Measurements from ENCODE around the gene ERCC2.

Gene ERCC2

GRCh38 chr19:45352471-45352870 is 17.9 kb downstream of the ERCC2 start:
- no peak overlapping the region for H3K4me2 ChIP-seq (ENCODE audit: low read depth, low read length, poor library complexity, severe bottlenecking)
- no peaks in the 10 kb centered on the region for H3K9me3 ChIP-seq (ENCODE audit: insufficient read depth, low read depth, low read length)
- H3K4me1 ChIP-seq (ENCODE audit: insufficient read depth, low read length, poor library complexity, severe bottlenecking) = no peaks in the 10 kb centered on the region
- no peaks in the 10 kb centered on the region for H3K79me2 ChIP-seq (ENCODE audit: insufficient read depth, low read length)
- H3K9ac ChIP-seq (ENCODE audit: low read depth, low read length, poor library complexity, severe bottlenecking) = no peak overlapping the region
- no peaks in the 10 kb centered on the region for H3F3A ChIP-seq (ENCODE audit: low read depth)
- peaks cover 6% of the 10 kb centered on the region; the same call in 1 of the 2 replicates for H3K36me3 ChIP-seq (ENCODE audit: insufficient read depth, low read length)
- TF ChIP-seq EZH2phosphoT487 (IDR thresholded peaks at IDR 0.05; ENCODE audit: borderline replicate concordance) = no peak
- TF ChIP-seq CTCF (conservative IDR thresholded peaks at IDR 0.05; ENCODE audit: low read length) = no peak
- H3K4me3 ChIP-seq (ENCODE audit: low read length, poor library complexity, severe bottlenecking) = no peak overlapping the region
- H2AFZ ChIP-seq (ENCODE audit: low read length) = no peak overlapping the region
- H4K20me1 ChIP-seq (ENCODE audit: insufficient read depth, low read length, poor library complexity, severe bottlenecking) = no peaks in the 10 kb centered on the region
- no peaks in the 10 kb centered on the region for H3K27me3 ChIP-seq (ENCODE audit: insufficient read depth, low read length, poor library complexity, severe bottlenecking)
- H3K9me2 ChIP-seq (replicated peaks; ENCODE audit: low read depth, low read length) = no peaks in the 10 kb centered on the region

- no peaks in the 10 kb centered on the region for H3K9me2 ChIP-seq (replicated peaks; ENCODE audit: low read depth, low read length)
These were observed 18.3 kb downstream of the ERCC2 start for GRCh38 chr19:45352062-45352461.

GRCh38 chr19:45351401-45351952 is 18.9 kb downstream of the ERCC2 start:
- Histone ChIP-seq H3K4me1 (ENCODE audit: insufficient read depth, low read length, poor library complexity, severe bottlenecking) (no peaks in the 10 kb centered on the region), H3K36me3 (ENCODE audit: insufficient read depth, low read length) (peaks cover 3% of the 10 kb centered on the region; the same call in 1 of the 2 replicates), H2AFZ (ENCODE audit: low read length) (no peak overlapping the region), H3K4me3 (ENCODE audit: low read length, poor library complexity, severe bottlenecking) (no peak overlapping the region), H3F3A (ENCODE audit: low read depth) (no peaks in the 10 kb centered on the region), H4K20me1 (ENCODE audit: insufficient read depth, low read length, poor library complexity, severe bottlenecking) (no peaks in the 10 kb centered on the region), H3K79me2 (ENCODE audit: insufficient read depth, low read length) (no peaks in the 10 kb centered on the region), H3K4me2 (ENCODE audit: low read depth, low read length, poor library complexity, severe bottlenecking) (no peak overlapping the region), H3K9me2 (replicated peaks; ENCODE audit: low read depth, low read length) (no peaks in the 10 kb centered on the region), H3K27me3 (ENCODE audit: insufficient read depth, low read length, poor library complexity, severe bottlenecking) (no peaks in the 10 kb centered on the region), H3K9ac (ENCODE audit: low read depth, low read length, poor library complexity, severe bottlenecking) (no peak overlapping the region), H3K9me3 (ENCODE audit: insufficient read depth, low read depth, low read length) (no peaks in the 10 kb centered on the region)
- TF ChIP-seq CTCF (conservative IDR thresholded peaks at IDR 0.05; ENCODE audit: low read length) (no peak), EZH2phosphoT487 (IDR thresholded peaks at IDR 0.05; ENCODE audit: borderline replicate concordance) (no peak)

More at GRCh38 chr19:45352062-45352461, 18.3 kb downstream of the ERCC2 start:
- no peaks in the 10 kb centered on the region for H3F3A ChIP-seq (ENCODE audit: low read depth)
- no peak overlapping the region for H2AFZ ChIP-seq (ENCODE audit: low read length)
- H3K4me1 ChIP-seq (ENCODE audit: insufficient read depth, low read length, poor library complexity, severe bottlenecking) = no peaks in the 10 kb centered on the region
- TF ChIP-seq CTCF (conservative IDR thresholded peaks at IDR 0.05; ENCODE audit: low read length) (no peak), EZH2phosphoT487 (IDR thresholded peaks at IDR 0.05; ENCODE audit: borderline replicate concordance) (no peak)
- H3K4me2 ChIP-seq (ENCODE audit: low read depth, low read length, poor library complexity, severe bottlenecking) = no peak overlapping the region
- H4K20me1 ChIP-seq (ENCODE audit: insufficient read depth, low read length, poor library complexity, severe bottlenecking) = no peaks in the 10 kb centered on the region
- H3K9ac ChIP-seq (ENCODE audit: low read depth, low read length, poor library complexity, severe bottlenecking) = no peak overlapping the region
- no peaks in the 10 kb centered on the region for H3K9me3 ChIP-seq (ENCODE audit: insufficient read depth, low read depth, low read length)
- peaks cover 6% of the 10 kb centered on the region; the same call in 1 of the 2 replicates for H3K36me3 ChIP-seq (ENCODE audit: insufficient read depth, low read length)
- H3K27me3 ChIP-seq (ENCODE audit: insufficient read depth, low read length, poor library complexity, severe bottlenecking) = no peaks in the 10 kb centered on the region
- H3K4me3 ChIP-seq (ENCODE audit: low read length, poor library complexity, severe bottlenecking) = no peak overlapping the region
- H3K79me2 ChIP-seq (ENCODE audit: insufficient read depth, low read length) = no peaks in the 10 kb centered on the region
